Astrocyte (in vitro differentiated cells and primary cell): ENCODE results near the gene CKLF.

Experiments
- CTCF ChIP-seq: IDR thresholded peaks from 2 replicates; pipeline ENCODE4 v1.5.1; 2011; ENCODE audit warnings: low read depth, mild to moderate bottlenecking, inconsistent platforms, low read length, moderate library complexity; ENCODE audit not compliant: insufficient read depth
- EZH2 ChIP-seq: IDR thresholded peaks from 2 replicates; pipeline ENCODE4 v1.6.1; 2012; ENCODE audit warnings: mild to moderate bottlenecking, low read length, inconsistent platforms; ENCODE audit not compliant: insufficient read depth

GRCh38 chr16:66594739-66595138 is 42.4 kb downstream of the CKLF start:
- no peak for TF ChIP-seq CTCF
- no peak for TF ChIP-seq EZH2
